ENCODE measurements around the gene CTDSPL2. TPM values are rescaled to one million over a fixed set of nuclear protein-coding genes. Genes with fewer than 3 reads are reported as not detected.

The CTDSPL2 gene
- polyA plus RNA-seq (2011; rRNA removed) (35.0 and 53.6 TPM in 2 replicates), polyA minus RNA-seq (2011; rRNA and poly(A)+ RNA removed) (28.4 and 52.1 TPM in 2 replicates)

- Histone ChIP-seq H3K27me3 (ENCODE audit: control insufficient read depth, insufficient read depth, low read length) (no peaks in the 10 kb centered on the region), H3K4me3 (ENCODE audit: low read depth, low read length) (peak within 1 kb of the TSS; percentile 60), H3K36me3 (ENCODE audit: control insufficient read depth, insufficient read depth, low read length) (no peaks in the 10 kb centered on the region)
- POLR2A ChIA-PET, result interaction anchor here (0.6 to 1.1 kb wide), 5 partner anchors 75 to 328 kb away, joined by 3 to 8 read pairs (median 4); partner anchors contain the start of gene EIF3J
- CTCF ChIA-PET, result interaction anchor here (0.7 to 1.7 kb wide), 11 partner anchors 10 to 110 kb away, joined by 3 to 5 read pairs (median 3); partner anchors contain the start of gene EIF3J
- peak; percentile 53 for TF ChIP-seq CTCF (IDR thresholded peaks at IDR 0.05; ENCODE audit: insufficient read depth, low read depth, low read length)
- DNase-seq (ENCODE audit: low read depth), result peak; percentile 95
Observed at GRCh38 chr15:44426975-44427755, at the start of gene CTDSPL2. TSS of gene CTDSPL2 (plus strand) at chr15:44427629. CDS start at chr15:44459015, 31,386 bp downstream.

- H3K4me3 ChIP-seq (ENCODE audit: low read depth, low read length), result no peak overlapping the region
- no peaks in the 10 kb centered on the region for H3K27me3 ChIP-seq (ENCODE audit: control insufficient read depth, insufficient read depth, low read length)
- TF ChIP-seq CTCF (IDR thresholded peaks at IDR 0.05; ENCODE audit: insufficient read depth, low read depth, low read length), result no peak
- DNase-seq (ENCODE audit: low read depth), result no peak
- ChIA-PET CTCF (interaction anchor here (1.2 kb wide), 2 partner anchors 9 to 36 kb away, joined by 3 to 4 read pairs; no protein-coding TSS in a partner anchor), POLR2A (no interaction called here)
- no peaks in the 10 kb centered on the region for H3K36me3 ChIP-seq (ENCODE audit: control insufficient read depth, insufficient read depth, low read length)
Observed at GRCh38 chr15:44381236-44381635, 46.2 kb upstream of the CTDSPL2 start.

GRCh38 chr15:44385344-44385942, 42.0 kb upstream of the CTDSPL2 start:
- ChIA-PET POLR2A (no interaction called here), CTCF (no interaction called here)
- no peak for DNase-seq (ENCODE audit: low read depth)
- Histone ChIP-seq H3K27me3 (ENCODE audit: control insufficient read depth, insufficient read depth, low read length) (no peaks in the 10 kb centered on the region), H3K36me3 (ENCODE audit: control insufficient read depth, insufficient read depth, low read length) (no peaks in the 10 kb centered on the region), H3K4me3 (ENCODE audit: low read depth, low read length) (no peak overlapping the region)
- TF ChIP-seq CTCF (IDR thresholded peaks at IDR 0.05; ENCODE audit: insufficient read depth, low read depth, low read length), result no peak

GRCh38 chr15:44394062-44394461, 33.4 kb upstream of the CTDSPL2 start:
- no peak for DNase-seq (ENCODE audit: low read depth)

More at GRCh38 chr15:44394062-44394461, 33.4 kb upstream of the CTDSPL2 start:
- peaks cover 1% of the 10 kb centered on the region; the same call in 1 of the 2 replicates for H3K36me3 ChIP-seq (ENCODE audit: control insufficient read depth, insufficient read depth, low read length)
- no peaks in the 10 kb centered on the region for H3K27me3 ChIP-seq (ENCODE audit: control insufficient read depth, insufficient read depth, low read length)
- no peak for TF ChIP-seq CTCF (IDR thresholded peaks at IDR 0.05; ENCODE audit: insufficient read depth, low read depth, low read length)
- ChIA-PET CTCF (interaction anchor here (0.6 kb wide), 1 partner anchor 110 kb away, joined by 5 read pairs; no protein-coding TSS in a partner anchor), POLR2A (no interaction called here)
- no peak overlapping the region for H3K4me3 ChIP-seq (ENCODE audit: low read depth, low read length)
